ENCODE data around the gene TBC1D1.

Gene TBC1D1

GRCh38 chr4:38169524-38169923 is 278.6 kb downstream of the TBC1D1 start:
- DNase-seq (ENCODE audit: low read depth, low spot score): no peak

GRCh38 chr4:38170338-38171169 is 279.7 kb downstream of the TBC1D1 start:
- no peak for DNase-seq (ENCODE audit: low read depth, low spot score)

DNA sequence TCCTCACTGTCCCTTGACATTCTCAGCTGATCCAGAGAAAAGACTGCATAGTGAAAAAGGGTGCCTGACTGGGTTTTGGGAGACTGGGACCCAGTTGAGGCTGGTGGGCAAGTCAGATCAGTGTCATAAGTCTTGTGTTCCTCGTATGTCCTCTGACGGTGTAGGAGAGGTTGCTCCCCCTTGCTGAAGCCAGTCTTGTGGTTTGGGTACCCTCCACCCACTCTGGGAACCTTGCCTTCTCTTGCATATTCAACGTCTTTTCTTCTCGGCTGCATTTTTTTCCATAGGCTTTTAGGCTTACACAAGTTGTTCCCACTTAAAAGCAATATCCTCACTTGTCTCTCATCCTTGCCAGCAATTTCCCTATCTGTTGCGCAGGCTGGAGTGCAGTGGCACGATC is 281.2 kb downstream of the TBC1D1 start:
- no peak for DNase-seq (ENCODE audit: low read depth, low spot score)

DNA sequence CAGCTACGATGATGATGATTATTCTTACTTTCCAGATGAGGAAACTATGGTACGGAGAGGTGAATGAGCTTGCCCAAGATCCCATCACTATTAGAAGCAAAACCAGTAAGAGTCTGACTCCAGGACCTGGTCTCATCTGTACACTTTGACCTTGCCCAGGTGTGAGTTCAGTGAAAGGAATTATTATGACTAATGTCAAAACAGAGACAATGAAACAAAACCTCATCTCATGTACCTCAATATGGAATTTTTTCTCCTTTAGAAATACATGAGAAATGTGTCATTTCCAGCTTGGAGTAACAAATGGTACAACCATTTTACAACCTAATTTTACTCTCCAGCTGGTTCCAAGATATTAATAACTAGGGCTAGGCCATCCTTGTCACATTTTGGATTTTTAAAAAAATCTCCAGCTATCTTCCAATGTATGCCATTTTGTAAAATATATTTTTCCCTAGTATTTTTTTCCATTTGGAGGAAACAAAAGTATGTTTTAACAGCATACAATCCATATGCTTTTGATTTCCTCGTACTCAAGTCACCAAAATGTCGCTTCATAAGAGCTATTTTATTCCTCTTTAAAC is 283.1 kb downstream of the TBC1D1 start:
- DNase-seq (ENCODE audit: low read depth, low spot score): no peak

- no peak for DNase-seq (ENCODE audit: low read depth, low spot score)
Observed at GRCh38 chr4:38174801-38175200, 283.9 kb downstream of the TBC1D1 start.

DNA sequence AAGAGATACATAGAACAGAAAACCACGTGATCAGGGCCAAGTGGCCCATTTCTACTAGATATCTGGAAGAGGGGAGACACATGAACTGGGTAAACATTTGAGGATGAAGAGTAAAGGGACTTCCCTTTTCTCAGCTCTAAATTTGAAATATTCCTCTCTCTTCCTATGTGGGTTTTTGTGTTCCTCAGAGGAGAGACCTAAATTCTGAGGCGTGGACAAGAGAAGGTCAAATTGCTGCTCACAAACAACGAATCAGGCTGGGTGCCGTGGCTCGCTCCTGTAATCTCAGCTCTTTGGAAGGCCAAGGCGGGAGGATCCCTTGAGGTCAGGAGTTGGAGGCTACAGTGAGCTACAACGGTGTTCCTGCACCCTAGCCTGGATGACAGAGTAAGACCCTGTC is 285.3 kb downstream of the TBC1D1 start:
- DNase-seq (ENCODE audit: low read depth, low spot score): no peak

DNA sequence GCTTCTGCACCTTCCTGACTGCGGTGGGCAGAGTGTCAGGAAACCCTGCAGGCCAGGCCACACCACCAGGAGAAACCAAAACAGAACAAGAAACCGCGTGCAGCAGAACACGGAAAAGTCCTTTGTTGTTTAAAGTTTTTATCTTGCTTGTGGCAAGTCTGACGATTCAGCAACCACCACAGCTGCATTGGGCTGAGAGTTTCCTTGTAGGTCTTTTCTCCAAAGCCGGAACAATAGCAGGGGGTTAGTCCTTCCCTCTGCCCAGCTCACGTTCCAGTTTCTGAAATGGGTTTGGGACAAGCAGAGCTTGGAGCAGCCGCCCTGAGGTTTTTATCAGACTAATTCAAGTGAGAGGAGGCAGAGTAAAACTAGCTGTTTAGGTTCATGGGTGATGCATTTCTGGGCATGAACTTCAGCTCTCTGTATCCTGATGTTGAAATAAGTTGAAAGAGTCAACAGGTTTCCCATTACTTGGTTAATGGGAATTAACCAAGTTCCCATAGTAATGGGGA is 286.2 kb downstream of the TBC1D1 start:
- DNase-seq (ENCODE audit: low read depth, low spot score): peak; percentile 26

DNA sequence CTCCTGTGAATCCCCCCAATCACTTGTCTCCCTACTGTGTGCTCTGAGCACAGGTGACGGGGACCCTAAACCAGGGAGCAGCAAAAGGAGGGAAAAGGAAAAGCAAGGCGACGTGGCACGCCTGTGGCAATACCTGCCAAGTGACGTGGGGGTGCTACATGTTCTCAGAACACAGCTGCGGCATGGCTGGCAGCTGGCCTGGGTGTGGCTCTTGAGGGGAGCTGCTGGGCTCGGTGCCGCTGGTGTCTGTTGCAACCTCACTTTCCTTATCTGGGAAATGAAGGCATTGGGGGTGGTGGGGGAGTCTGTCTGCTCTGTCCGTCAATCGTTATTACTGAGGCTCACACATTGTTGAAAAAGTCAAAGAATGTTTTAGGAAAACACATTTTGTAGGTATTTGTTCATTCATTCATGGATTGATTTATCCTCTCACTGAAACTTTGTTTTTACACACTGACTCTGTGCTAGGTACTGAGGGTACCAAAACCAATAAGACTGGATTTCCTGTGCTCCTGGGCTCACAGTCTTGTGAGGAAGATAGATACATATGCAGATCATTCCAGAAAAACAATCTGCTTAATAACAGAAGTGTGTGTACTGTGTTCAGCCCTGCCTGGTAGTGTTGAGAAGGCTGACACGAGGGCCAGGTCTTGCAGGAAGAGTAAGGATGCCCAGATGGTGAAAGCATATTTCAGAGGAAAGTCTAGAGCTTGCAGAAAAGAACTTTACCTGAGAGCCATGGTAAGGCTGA is 286.9 kb downstream of the TBC1D1 start:
- DNase-seq (ENCODE audit: low read depth, low spot score): no peak

GRCh38 chr4:38178392-38178995 is 287.6 kb downstream of the TBC1D1 start:
- no peak for DNase-seq (ENCODE audit: low read depth, low spot score)

GRCh38 chr4:38179690-38180377 is 288.9 kb downstream of the TBC1D1 start:
- DNase-seq (ENCODE audit: low read depth, low spot score): peak; percentile 54

DNA sequence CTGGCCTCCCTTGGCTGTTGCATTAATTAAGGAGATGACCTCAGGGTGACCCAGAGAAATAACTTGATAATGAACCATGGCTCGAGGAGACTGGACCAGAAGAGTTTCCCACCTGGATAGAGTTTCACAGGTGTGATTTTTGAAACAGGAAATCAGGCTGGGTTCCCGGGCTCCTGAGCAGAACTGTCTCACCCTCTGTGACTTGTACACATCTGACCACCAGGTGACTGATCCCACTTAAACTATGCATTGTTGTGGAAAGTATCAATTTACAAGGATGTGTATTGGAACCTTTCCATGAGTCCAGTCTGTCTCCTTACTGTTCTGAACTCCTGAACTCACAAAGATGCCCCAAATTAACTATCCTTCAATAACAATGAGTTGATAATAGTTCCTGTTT is 289.6 kb downstream of the TBC1D1 start:
- DNase-seq (ENCODE audit: low read depth, low spot score): no peak

DNA sequence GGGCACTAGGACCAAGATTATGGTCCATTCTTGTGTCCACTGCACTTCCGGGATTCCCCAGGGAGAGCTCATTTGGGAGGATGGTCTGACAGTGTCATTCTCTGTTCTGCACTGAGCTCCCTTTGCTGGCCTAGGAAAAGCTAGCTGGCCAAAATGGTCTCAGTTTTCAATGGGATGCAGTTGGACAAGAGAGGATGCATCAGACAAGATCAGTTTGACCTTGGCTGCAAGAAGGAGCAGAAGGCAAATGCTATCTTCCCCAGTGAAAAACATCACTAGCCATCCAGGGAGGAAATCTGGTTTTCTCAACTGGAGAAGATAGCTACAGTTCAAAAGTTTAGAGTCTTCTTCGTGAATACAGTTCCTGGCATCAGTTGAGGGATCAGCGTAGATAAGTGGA is 290.4 kb downstream of the TBC1D1 start:
- DNase-seq (ENCODE audit: low read depth, low spot score): no peak

GRCh38 chr4:38182334-38182998 is 291.6 kb downstream of the TBC1D1 start:
- no peak for DNase-seq (ENCODE audit: low read depth, low spot score)

DNA sequence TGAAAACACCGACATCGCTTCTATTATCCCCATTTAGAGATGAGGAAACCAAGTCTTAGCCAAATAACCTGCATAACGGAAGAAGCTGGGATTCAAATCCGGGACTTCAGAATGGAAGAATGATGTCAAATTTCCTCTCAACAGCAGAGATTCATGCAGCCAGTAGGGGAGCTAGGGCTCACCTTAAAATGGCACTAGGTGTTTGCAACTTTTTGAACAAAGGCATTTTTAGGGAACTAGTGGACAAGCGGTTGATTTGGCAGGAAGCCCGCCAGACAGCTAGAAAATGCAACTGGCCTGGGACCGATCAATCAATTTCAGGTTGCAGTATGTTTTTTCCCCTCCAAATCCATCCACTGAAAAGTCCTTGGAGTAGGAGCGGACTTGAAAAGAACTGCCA is 293.5 kb downstream of the TBC1D1 start:
- no peak for DNase-seq (ENCODE audit: low read depth, low spot score)

GRCh38 chr4:38185406-38186144 is 294.7 kb downstream of the TBC1D1 start:
- no peak for DNase-seq (ENCODE audit: low read depth, low spot score)

- no peak for DNase-seq (ENCODE audit: low read depth, low spot score)
Observed at GRCh38 chr4:38188136-38188535, 297.3 kb downstream of the TBC1D1 start.

DNA sequence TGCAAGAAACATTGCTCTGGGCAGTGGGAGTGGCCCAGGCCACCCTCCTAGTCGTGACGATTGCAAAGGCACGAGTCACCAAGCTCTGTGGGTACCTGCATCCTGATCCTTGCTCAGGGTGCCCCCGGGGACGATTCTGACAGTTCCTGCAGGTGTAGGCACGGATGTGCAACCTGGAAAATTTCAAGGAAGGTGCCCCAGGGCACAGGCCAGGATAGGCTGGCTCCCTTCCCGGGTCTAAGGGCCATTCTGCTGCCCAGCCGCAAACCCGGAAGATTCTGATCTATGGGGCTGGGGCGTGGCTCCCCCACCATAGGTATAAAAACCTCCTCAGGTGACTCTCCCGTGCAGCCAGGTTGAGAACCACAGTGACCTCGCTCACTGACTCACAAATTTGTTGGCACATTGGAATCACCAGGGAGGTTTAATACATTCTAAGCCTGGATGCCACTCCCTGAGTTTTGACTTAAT is 297.8 kb downstream of the TBC1D1 start:
- no peak for DNase-seq (ENCODE audit: low read depth, low spot score)

All from activated CD4-positive, CD25-positive, alpha-beta regulatory T cell treated with anti-CD3 and anti-CD28 coated beads, Interleukin-2, amount 50 U/mL, for 16 hours (primary cell).